T-helper 1 cell (primary cell): ENCODE data around the gene ART1.
"Not testable (repeated sequence)": the region's sequence is repeated elsewhere in the genome, so short reads cannot be mapped to it uniquely, and the experiment has no call there.

Source experiments
- DNase-seq, 5 donors: peaks; one replicate each; pipeline ENCODE4 v3.0.0-alpha.2; 2012 to 2020
- total RNA-seq, 4 donors: gene quantifications; one replicate each; lab custom pipeline; 2026; lab: John Stamatoyannopoulos, UW

Gene ART1, protein sequence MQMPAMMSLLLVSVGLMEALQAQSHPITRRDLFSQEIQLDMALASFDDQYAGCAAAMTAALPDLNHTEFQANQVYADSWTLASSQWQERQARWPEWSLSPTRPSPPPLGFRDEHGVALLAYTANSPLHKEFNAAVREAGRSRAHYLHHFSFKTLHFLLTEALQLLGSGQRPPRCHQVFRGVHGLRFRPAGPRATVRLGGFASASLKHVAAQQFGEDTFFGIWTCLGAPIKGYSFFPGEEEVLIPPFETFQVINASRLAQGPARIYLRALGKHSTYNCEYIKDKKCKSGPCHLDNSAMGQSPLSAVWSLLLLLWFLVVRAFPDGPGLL
- total RNA-seq: 0 reads per million in 4 donors

DNA sequence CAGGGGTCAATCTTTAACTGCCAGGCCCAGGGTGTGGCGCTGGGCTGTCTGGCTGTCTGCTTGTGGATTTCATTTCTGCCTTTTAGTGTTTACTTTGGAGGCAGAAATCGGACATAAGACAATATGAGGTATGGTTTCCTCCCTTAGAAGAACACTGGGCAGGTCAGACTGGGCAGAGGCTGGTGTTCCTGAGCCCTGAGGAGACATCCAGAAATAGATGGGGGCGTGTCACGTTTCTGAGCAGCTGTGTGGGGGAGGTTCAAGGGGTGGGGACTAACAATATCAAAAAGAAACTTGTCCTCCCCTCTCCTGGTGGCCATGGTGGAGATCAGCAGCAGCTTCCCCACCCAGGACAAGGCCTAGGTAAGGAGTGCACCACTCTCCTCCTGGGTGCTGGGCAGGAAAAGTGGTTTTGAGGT is at the start of gene ART1:
Gene ART1, plus strand, starts transcription at position 312 of the 419 bp plus-strand sequence. CDS start 14,086 bp downstream, outside the sequence.
- DNase-seq: no peak

DNA sequence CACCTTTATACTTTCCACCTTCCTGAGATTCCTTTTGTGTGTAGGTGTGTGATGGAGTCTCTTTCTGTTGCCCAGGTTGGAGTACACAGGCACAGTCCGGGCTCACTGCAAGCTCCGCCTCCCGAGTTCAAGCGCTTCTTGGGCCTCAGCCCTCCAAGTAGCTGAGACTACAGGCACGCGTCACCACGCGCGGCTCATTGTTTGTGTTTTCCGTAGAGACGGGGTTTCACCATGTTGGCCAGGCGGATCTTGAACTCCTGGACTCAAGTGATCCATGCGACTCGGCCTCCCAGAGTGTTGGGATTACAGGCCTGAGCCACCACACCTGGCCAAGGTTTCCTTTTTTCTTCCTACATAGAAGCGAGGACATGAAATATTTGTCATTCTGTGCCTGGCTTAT is 47.2 kb upstream of the ART1 start:
- DNase-seq: not testable (repeated sequence)

DNA sequence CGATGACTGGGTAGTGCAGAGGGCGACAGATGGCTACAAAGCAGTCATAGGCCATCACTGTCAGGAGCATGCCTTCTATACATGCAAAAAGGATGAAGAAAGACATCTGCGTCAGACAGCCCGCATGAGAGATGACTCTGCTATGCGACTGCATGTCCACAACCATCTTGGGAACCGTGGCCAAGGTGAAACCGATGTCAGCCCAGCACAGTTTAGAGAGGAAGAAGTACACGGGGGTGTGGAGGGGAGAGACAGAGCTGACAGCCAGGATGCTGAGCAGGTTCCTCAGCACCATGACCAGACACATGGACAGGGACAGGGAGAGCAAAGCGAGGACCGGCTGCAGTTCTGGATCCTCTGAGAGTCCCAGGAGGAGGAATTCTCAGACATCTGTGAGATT is 44.7 kb upstream of the ART1 start:
- DNase-seq: not testable (repeated sequence)

DNA sequence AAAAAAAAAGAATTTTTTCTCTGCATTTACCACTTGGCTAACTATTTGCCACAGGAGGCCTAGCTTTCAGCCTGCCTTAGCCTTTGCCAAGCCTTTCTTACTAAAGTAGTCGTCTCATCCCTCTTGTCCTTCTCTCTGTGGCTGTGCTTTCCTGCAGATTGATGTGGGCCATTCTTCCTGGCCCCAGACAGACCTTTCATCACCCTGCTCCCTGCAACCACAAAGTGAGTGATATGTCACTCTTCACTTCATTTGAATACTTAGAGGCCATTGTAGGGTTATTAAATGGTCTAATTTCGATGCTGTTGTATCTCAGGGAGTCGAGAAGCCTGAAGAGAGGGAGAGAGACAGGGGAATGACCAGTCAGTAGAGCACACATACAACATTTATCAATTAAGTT is 40.8 kb upstream of the ART1 start:
- DNase-seq: no peak

DNA sequence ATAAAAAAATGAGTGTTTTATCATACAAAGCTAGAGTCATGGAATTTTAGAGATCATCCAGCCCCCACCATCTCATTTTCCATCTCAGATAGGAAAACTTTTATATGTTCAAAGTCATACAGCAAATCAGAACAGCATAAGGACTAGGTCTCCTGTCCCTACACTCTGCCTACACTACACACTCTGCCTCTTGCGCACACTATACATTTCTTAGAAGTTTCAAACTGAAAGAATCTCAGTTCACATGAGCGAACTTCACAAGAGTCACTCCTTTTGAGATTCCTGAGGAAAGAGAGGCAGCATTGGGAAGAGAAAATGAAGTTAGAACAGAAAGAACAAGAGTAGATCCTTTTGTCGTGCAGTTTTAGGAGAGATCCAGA is 39.7 kb upstream of the ART1 start:
- no peak for DNase-seq

DNA sequence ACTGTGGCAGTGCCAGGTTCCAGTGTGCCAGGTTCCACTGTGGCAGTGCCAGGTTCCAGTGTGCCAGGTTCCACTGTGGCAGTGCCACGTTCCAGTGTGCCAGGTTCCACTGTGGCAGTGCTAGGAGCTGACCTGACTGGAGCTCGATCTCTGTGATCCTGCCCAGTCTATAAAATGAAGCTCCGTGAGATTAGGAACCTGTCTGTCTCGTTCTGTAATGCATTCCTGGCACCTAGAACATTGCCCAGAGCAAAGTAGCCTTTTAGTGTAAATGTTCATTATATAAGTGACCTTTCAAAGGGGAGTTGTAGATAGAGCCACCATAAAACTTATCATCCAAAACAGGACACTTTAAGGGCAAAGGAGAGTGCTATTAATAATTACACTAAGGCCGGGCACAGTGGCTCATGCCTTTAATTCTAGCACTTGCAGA is 39.1 kb upstream of the ART1 start:
- no peak for DNase-seq

DNA sequence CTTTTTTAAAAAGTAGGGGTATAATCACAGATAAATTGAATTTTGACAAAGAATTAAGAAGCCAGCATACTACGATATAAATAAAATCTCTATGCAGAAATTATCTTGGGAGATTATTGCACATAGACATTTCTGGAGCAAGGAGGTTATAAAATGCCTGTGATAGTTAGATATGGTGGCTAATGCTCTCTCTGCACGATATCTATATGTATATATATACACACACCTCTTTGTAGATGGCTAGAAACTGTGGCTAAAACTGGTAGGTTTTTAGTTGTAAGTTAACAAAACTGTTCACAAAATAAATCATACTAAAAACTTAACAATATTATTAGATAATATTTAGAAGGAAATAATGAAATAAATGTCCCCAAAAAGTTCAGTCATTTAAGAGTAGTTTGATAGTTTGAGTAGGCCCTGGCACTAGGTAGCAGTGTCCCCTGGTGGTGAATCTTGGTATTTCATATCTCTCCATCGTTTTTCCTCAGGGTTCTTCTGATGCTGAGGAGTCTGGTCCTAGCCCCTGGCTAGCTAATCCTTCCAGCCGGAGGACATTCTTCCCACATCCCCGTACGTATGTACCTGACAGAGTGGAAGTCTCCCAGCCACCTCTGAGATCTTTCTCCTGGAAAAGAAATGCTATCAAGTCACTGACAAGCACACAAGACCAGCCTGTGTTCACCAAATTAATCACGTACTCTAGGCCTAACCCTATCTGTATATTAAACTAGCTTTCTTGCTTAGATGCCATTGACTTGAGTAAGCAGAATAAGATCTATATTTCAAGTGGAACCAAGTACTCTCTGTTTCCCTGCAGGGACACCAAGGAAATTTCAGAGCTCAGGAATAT is 35.3 kb upstream of the ART1 start:
- DNase-seq: peak in 2 of 5 donors; percentile 17 to 32

DNA sequence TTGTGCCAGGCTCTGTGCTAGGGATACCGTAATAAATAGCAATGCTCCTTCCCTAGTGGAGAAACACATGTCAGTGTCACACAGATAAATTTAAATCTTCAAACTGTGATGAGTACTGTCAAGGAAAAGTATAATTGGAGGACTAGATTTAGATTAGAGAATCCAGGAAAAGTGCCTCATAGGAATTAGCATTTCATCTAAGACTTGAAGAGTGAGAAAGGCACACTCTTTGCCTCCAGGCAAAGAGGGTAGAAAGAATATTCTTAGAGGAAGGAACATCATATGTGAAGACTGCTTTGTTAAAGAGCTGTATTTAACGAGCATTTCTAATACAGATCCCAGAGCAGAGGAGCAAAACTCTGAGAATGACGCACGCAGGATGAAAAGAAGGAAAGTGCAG is 34.1 kb upstream of the ART1 start:
- no peak for DNase-seq

DNA sequence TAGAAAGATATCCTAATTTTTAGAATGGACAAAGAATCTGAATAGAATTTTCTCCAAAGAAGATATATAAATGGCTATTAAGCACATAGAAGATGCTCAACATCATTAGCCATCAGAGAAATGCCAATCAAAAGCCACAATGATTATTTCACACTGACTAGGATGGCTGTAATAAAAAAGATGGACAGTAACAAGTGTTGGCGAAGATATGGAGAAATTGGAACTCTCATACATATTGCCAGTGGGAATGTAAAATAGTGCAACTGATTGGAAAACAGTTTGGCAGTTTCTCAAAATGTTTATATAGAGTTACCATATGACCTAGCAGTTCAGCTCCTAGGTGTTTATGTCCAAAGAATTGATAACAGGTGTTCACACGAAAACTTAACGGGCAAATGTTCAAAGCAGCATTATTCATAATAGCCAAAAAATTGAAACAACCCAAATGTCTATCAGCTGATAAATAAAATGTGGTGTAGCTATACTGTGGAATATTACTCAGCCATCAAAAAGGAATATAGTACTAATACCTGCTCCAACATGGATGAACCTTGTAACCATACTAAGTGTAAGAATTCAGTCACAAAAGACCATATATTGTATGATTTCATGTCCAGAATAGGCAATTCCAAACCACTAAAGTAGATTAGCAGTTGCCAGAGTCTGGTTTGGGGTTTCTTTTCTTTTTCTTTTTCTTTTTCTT is 32.8 kb upstream of the ART1 start:
- no peak for DNase-seq

DNA sequence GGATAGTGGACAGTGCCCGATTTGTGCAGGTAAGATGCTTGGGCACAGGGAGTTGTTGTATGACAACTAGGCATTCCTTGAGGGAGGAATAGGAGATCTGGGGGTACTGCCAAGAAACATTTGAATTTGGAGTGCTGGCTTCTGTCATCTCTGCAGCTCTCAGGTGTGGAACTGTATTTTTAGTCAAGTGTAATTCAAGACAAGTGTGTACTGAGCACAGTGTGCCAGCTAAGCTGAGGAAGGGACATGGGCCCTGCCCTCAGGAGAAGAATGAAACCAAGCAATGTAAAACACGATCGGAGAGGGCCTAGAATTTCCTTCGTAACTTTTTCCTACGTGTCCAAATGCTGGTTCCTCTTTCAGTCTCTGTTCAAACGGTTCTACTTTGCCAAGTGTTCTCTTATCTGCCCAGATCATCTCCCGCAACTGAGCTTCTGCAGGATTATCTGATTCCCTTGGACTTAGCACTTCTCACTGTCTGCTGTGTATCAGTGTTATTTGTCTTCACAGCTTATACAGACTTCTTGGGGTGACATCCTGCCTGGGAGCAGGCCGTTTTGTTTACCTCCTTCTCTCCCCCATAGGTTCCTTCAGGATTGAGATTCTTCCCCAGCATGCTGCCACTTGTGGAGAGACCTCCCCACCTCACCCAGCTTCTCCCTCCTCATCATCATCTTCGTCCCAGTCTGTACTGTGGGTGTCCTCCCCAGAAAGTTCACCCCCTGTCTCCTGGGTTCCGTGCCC is 30.8 kb upstream of the ART1 start:
- DNase-seq: no peak

DNA sequence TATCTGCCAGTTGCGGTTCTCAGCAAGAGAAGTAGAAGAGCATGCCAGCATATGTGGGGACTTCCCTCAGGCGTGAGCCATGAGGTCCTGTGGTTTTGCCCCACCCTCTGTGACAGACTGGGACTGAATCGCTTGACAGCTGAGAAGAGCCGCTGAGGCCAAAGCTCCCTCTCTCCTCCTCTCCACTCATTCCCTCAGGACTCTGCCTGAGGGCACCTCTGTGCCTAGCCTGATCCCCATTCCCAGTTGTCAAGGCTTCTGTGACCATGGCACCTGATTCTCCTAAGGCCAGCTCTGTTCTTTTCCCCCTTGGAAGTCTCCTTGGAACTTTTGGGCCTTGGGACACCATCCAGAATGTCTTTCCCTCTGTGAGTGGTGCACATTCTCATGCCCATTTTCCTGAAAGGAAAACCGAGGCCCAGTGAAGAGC is 30.2 kb upstream of the ART1 start:
- DNase-seq: peak in 2 of 5 donors; percentile 15 to 56

DNA sequence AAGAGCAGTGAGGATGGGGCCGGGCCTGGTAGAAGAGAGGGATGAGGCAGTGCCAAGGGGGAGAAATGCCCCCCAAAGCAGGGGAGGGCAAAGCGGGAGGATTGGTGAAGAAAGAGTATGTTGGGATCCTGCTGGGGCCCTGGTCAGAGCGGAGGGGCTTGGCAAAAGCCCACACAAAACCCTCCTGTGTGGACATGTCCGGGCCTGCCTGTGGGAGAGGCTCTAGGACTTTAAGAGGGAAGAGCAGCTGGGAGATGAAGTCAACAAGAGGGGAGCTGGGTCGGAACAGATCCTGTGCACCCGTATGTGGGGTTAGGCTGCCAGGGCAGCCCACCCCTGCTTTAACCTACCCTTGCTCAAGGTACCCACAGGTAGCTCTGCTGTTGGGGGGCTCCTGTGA is 28.9 kb upstream of the ART1 start:
- DNase-seq: no peak

DNA sequence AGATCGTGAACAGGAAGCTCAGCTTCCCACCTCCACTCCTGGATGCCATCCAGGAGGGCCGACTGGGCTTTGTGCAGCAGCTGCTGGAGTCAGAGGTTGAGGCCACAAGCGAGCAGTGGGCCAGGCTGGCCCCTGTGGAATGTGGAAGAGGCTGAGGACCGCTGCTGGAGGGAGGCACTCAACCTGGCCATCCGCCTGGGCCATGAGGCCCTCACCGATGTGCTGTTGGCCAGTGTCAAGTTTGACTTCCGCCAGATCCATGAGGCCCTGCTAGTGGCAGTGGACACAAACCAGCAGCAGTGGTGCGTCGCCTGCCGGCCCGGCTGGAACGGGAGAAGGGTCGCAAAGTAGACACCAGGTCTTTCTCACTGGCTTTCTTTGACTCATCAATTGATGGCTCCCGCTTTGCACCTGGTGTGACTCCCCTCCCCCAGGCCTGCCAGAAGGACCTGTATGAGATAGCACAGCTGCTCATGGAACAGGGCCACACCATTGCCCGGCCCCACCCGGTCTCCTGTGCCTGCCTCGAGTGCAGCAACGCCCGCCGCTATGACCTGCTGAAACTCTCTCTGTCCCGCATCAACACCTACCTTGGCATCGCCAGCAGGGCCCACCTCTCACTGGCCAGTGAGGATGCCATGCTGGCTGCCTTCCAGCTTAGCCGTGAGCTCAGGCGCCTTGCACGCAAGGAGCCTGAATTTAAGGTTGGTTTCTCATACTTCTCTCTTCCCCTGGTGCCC is 28.0 kb upstream of the ART1 start:
- DNase-seq: no peak

DNA sequence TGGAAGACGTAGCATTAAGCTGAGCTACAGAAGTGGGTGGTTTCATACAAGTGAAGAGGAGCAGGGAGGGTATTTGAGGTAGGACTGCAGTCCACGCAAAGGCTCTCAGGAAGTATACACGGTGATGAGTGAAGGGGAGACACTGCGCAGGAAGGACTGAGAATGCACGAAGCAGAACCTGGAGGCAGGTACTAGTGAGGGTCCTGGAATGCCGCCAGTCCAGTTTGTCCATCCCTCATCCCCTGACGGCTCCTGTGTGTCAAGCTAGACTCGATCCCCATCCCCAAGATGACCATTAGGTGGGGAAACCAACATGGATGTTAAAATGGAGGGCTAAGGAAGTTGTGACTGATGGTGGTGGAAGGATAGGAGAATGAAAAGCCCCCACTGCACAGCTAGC is 26.9 kb upstream of the ART1 start:
- no peak for DNase-seq

DNA sequence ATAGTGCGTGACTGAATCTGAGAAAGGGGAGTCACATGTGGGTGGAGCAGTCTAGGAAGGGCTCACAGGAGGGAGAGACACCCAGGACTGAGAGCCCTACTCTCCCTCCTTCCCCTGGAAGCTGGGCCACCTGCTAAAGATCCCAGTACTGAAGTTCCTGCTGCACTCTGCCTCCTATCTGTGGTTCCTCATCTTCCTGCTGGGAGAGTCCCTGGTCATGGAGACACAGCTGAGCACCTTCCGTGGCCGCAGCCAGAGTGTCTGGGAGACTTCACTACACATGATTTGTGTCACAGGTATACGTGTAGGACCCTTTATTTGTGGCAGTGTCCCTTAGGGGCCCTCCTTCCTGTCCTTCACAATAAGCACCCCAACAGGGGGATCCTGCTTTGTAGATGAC is 22.4 kb upstream of the ART1 start:
- no peak for DNase-seq

DNA sequence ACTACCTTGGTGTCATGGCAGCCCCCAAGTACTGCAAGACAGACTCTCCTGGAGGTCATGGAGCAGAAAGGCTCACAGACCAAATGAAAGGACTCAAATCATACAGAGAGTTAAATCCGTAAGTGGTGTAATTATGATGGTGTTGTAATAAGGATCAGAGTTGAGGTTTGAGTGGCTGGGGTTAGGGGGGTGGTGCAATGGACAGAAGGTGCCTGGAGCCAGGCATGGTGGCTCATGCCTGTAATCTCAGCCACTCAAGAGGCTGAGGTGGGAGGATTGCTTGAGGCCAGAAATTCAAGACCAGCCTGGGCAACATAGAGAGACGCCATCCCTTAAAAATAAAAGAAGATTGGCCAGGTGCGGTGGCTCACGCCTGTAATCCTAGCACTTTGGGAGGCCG is 21.8 kb upstream of the ART1 start:
- DNase-seq: no peak

DNA sequence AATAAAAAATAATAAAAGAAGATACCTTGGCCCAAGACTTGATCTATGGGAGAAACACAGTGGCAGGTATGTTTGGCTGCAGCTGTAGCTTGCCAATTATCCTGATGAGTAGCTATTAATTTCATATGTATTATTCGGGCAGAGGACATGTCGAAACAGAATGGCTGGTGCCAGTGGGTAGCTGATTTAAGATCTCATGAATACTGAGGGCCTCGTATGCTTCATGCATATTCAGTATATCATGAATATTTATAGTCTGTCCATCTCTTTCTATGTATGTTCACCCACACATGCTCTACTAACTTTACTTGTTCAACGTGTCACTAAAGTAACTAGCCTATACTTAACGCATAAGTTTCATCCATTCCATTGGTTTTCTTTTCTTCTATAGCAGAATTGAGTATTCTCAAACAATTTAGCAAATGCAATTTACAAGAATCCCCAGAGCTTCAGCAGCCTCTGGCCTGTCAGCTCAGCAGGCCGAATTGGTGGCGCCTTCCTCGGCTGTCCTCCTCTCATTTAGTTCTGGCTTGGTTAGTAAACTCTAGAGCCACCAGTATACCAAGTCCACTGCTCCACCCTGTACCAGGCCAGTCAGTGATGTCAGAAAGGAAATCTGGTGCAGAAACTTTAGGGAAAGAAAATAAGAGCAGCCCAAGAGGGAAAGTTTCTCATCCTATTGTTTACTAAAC is 21.0 kb upstream of the ART1 start:
- no peak for DNase-seq

DNA sequence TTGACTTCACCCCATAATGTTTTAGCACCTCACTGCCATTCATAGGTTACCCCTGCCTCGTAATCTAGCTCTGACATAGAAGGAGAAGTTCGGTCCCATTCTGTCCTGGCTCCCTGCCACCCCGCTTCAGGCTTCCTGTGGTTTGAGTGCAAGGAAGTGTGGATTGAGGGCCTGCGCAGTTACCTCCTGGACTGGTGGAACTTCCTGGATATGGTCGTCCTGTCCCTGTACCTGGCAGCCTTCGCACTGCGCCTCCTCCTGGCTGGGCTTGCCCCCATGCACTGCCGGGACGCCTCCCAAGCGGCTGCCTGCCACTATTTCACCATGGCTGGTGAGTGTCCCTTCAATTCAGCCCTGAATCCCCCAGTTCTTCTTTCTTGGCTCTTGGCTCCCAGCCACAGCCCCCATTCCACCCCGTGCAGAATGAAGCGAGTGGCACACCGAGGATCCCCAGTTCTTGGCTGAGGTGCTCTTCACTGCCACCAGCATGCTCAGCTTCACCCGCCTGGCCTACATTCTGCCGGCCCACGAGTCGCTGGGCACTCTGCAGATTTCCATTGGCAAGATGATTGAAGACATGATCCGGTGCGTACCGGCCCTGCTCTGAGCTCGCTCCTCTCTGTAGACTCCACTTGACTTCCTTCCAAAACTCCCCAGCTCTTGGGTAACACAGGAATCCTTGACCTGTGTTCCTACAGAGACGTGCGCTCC is 18.5 kb upstream of the ART1 start:
- no peak for DNase-seq

DNA sequence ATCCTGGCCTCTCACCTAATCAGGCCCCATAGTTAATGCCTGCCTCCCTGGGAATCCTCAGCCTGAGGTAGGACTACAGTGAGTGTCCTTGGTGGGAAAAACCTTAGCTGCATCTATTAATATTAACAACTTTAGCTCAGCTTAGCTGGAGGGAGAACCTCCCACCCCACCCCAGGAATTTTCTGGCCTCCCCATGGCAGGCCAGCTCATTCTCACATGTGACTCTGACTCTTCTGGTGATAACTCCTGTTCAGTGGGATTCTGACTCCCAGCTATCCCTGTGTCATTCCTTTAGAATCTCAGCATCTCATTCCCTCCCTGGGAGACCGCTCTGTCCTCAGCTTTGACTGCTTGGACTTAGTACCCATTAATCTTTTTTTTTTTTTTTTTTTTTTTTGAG is 17.6 kb upstream of the ART1 start:
- DNase-seq: no peak

DNA sequence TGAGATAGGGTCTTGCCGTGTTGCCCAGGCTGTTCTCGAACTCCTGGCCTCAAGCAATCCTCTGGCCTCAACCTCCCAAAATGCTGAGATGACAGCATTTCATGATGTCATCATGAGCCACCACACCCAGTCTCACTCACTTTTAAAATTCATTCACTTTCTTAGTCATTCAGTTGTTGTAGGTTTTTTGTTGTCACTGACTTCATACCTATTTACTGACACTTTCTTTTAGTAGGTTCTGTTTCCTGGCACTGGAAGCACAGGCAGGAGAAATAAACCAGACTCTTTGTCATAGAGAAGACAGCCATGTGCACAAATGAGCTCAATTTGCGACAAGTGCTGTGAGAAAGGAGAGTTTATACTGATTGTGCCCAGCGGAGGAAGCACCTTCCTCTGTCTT is 13.6 kb upstream of the ART1 start:
- DNase-seq: no peak
